ENCODE measurements around the gene PERM1. TPM values are rescaled to one million over a fixed set of nuclear protein-coding genes. Genes with fewer than 3 reads are reported as not detected.

PERM1 gene
- total RNA-seq, 2 donors from 2014 or later = not detected

GRCh38 chr1:970973-971730, 10.7 kb downstream of the PERM1 start:
- WGBS, 2 experiments (ENCODE audit: insufficient coverage in 1 of 2, insufficient read length in 1 of 2) = 92 to 94% methylated on average over 14 to 38 of the region's 42 CpGs
- no peaks in the 10 kb centered on the region for H3K36me3 ChIP-seq (ENCODE audit: control insufficient read depth, insufficient read depth, low read length)
- H3K9ac ChIP-seq (ENCODE audit: extremely low read depth, low read length, poor library complexity, severe bottlenecking) = no peak overlapping the region
- Mint-ChIP-seq H3K9me3 (no peaks in the 10 kb centered on the region), H3K27ac (no peak overlapping the region), H3K4me1 (no peaks in the 10 kb centered on the region), H3K36me3 (ENCODE audit: low read depth) (no peaks in the 10 kb centered on the region), H3K27me3 (ENCODE audit: insufficient read depth) (peaks cover 45% of the 10 kb centered on the region), H3K4me3 (no peak overlapping the region)
- H3K27ac ChIP-seq (ENCODE audit: low read depth, low read length) = no peak overlapping the region
- no peaks in the 10 kb centered on the region for H3K4me1 ChIP-seq (ENCODE audit: control insufficient read depth, insufficient read depth, low read length)
- H3K4me3 ChIP-seq (ENCODE audit: low read length) = no peak overlapping the region
- TF ChIP-seq, protein P1, sequence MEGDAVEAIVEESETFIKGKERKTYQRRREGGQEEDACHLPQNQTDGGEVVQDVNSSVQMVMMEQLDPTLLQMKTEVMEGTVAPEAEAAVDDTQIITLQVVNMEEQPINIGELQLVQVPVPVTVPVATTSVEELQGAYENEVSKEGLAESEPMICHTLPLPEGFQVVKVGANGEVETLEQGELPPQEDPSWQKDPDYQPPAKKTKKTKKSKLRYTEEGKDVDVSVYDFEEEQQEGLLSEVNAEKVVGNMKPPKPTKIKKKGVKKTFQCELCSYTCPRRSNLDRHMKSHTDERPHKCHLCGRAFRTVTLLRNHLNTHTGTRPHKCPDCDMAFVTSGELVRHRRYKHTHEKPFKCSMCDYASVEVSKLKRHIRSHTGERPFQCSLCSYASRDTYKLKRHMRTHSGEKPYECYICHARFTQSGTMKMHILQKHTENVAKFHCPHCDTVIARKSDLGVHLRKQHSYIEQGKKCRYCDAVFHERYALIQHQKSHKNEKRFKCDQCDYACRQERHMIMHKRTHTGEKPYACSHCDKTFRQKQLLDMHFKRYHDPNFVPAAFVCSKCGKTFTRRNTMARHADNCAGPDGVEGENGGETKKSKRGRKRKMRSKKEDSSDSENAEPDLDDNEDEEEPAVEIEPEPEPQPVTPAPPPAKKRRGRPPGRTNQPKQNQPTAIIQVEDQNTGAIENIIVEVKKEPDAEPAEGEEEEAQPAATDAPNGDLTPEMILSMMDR (conservative IDR thresholded peaks at IDR 0.05) = no peak
- no peaks in the 10 kb centered on the region for H3K9me3 ChIP-seq (ENCODE audit: control insufficient read depth, low read length)
- no peak for DNase-seq
- H3K27me3 ChIP-seq (ENCODE audit: control insufficient read depth, insufficient read depth, low read length, poor library complexity, severe bottlenecking) = peaks cover 61% of the 10 kb centered on the region

- Histone ChIP-seq H3K27me3 (ENCODE audit: control insufficient read depth, insufficient read depth, low read length, poor library complexity, severe bottlenecking) (peaks cover 58% of the 10 kb centered on the region), H3K9me3 (ENCODE audit: control insufficient read depth, low read length) (no peaks in the 10 kb centered on the region), H3K36me3 (ENCODE audit: control insufficient read depth, insufficient read depth, low read length) (no peaks in the 10 kb centered on the region), H3K27ac (ENCODE audit: low read depth, low read length) (no peak overlapping the region), H3K4me1 (ENCODE audit: control insufficient read depth, insufficient read depth, low read length) (no peaks in the 10 kb centered on the region), H3K4me3 (ENCODE audit: low read length) (no peak overlapping the region), H3K9ac (ENCODE audit: extremely low read depth, low read length, poor library complexity, severe bottlenecking) (no peak overlapping the region)
- peak; percentile 76 for DNase-seq
- Mint-ChIP-seq H3K36me3 (ENCODE audit: low read depth) (peaks cover 3% of the 10 kb centered on the region), H3K27ac (no peak overlapping the region), H3K4me3 (no peak overlapping the region), H3K27me3 (ENCODE audit: insufficient read depth) (peaks cover 39% of the 10 kb centered on the region), H3K9me3 (no peaks in the 10 kb centered on the region), H3K4me1 (no peaks in the 10 kb centered on the region)
- TF ChIP-seq, protein P1 (conservative IDR thresholded peaks at IDR 0.05) = no peak
- 69 to 79% methylated on average over 19 to 33 of the region's 33 CpGs for WGBS, 2 experiments (ENCODE audit: insufficient coverage in 1 of 2, insufficient read length in 1 of 2)
These were observed 11.5 kb downstream of the PERM1 start for GRCh38 chr1:970242-970972.

- no peak for DNase-seq
- no peaks in the 10 kb centered on the region for H3K4me1 Mint-ChIP-seq
- no peak overlapping the region for H3K4me3 Mint-ChIP-seq
- H3K27ac Mint-ChIP-seq = no peak overlapping the region
- Histone ChIP-seq H3K9ac (ENCODE audit: extremely low read depth, low read length, poor library complexity, severe bottlenecking) (no peak overlapping the region), H3K27ac (ENCODE audit: low read depth, low read length) (no peak overlapping the region), H3K9me3 (ENCODE audit: control insufficient read depth, low read length) (no peaks in the 10 kb centered on the region), H3K4me1 (ENCODE audit: control insufficient read depth, insufficient read depth, low read length) (no peaks in the 10 kb centered on the region), H3K36me3 (ENCODE audit: control insufficient read depth, insufficient read depth, low read length) (no peaks in the 10 kb centered on the region), H3K27me3 (ENCODE audit: control insufficient read depth, insufficient read depth, low read length, poor library complexity, severe bottlenecking) (peaks cover 47% of the 10 kb centered on the region), H3K4me3 (ENCODE audit: low read length) (no peak overlapping the region)
- WGBS, 2 experiments (ENCODE audit: insufficient coverage in 1 of 2, insufficient read length in 1 of 2) = 82 to 85% methylated on average over 13 to 15 of the region's 15 CpGs
- no peaks in the 10 kb centered on the region for H3K9me3 Mint-ChIP-seq
- H3K36me3 Mint-ChIP-seq (ENCODE audit: low read depth) = peaks cover 3% of the 10 kb centered on the region
- H3K27me3 Mint-ChIP-seq (ENCODE audit: insufficient read depth) = peaks cover 34% of the 10 kb centered on the region
- TF ChIP-seq, protein P1 (conservative IDR thresholded peaks at IDR 0.05) = no peak
These were observed 12.5 kb downstream of the PERM1 start for GRCh38 chr1:969260-969855.
